BLaER1 treated with 17β-estradiol and CSF1 and Interleukin-3, amounts not matched to agents 10 nM and 100 nM (cell line): ENCODE data around the gene DLG2.

Source experiments
- H3K27ac ChIP-seq, 11 experiments: shearing (Covaris generic); formaldehyde crosslinking; 2 replicates each; pipeline ENCODE4 v1.8.1; 2022
- H3K27me3 ChIP-seq, 11 experiments: shearing (Covaris generic); formaldehyde crosslinking; 2 replicates each; pipeline ENCODE4 v1.8.1; 2022
- H3K36me3 ChIP-seq, 11 experiments: shearing (Covaris generic); formaldehyde crosslinking; 2 replicates each; pipeline ENCODE4 v1.8.1; 2022
- H3K4me1 ChIP-seq, 10 experiments: shearing (Covaris generic); formaldehyde crosslinking; 2 replicates each; pipeline ENCODE4 v1.8.1; 2022
- H3K4me2 ChIP-seq, 11 experiments: shearing (Covaris generic); formaldehyde crosslinking; 2 replicates each; pipeline ENCODE4 v1.8.1; 2022
- H3K4me3 ChIP-seq, 10 experiments: shearing (Covaris generic); formaldehyde crosslinking; 2 replicates each; pipeline ENCODE4 v1.8.1; 2022
- H3K9ac ChIP-seq, 11 experiments: shearing (Covaris generic); formaldehyde crosslinking; 2 replicates each; pipeline ENCODE4 v1.8.1; 2022
- H3K9me3 ChIP-seq, 11 experiments: shearing (Covaris generic); formaldehyde crosslinking; replicated peaks in 1 of 11; 2 replicates each; pipeline ENCODE4 v1.8.1; 2022
- H4K20me1 ChIP-seq, 11 experiments: shearing (Covaris generic); formaldehyde crosslinking; 2 replicates each; pipeline ENCODE4 v1.8.1; 2022
- Cebpa-rat ChIP-seq, 11 experiments: shearing (Covaris generic); IDR thresholded peaks; 2 replicates each; pipeline ENCODE4 v1.8.1; 2022

Gene DLG2

DNA sequence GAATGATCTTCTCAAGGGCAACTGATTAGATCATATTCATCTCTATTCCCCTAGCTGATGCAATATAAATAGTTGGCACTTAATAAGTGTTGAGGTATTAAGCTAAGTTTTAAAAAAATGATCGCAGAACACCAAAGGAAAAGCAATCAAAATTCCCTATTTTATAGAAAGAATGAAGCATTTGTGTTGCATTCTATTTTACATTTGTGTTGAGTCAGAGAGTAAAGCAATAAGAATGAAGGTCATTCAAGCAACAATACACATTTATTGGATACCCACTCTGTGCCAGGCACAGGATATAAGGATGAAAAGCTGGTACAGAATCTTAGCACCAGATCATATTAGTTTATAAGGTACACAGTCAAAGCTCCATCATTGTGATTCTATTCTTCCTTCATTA, 1654.6 kb downstream of the DLG2 start:
- H3K9ac ChIP-seq = no peak overlapping the region
- H3K36me3 ChIP-seq = no peaks in the 10 kb centered on the region
- no peak for TF ChIP-seq Cebpa-rat (IDR thresholded peaks at IDR 0.05)
- no peak overlapping the region for H3K4me2 ChIP-seq
- H3K4me1 ChIP-seq = peaks cover 0 to 5% (median 0%) of the 10 kb centered on the region in 10 experiments; a peak in 1 of 20 replicates
- H4K20me1 ChIP-seq = no peaks in the 10 kb centered on the region
- H3K9me3 ChIP-seq = no peaks in the 10 kb centered on the region
- no peak overlapping the region for H3K4me3 ChIP-seq
- no peak overlapping the region for H3K27ac ChIP-seq
- H3K27me3 ChIP-seq = no peaks in the 10 kb centered on the region

DNA sequence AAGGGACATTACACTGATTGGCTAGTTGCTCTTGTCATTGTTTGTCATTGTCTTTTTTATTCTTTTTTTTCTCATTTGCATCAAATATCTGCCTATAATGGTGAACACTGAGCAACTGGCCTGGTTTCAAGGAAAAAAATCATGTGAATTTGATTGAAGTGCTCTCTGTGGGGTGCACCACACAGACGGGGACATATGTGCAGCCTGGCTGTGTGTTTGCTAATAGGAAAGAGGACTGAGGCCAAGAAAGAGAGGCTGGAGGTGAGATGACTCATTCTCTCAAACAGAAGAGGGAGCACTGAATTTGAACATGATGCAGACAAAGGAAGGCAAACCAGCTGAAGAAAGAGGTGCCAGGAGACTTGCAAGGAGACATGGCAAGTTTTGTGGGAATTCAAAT, 1656.1 kb downstream of the DLG2 start:
- Histone ChIP-seq H3K27ac (no peak overlapping the region), H3K4me2 (no peak overlapping the region), H3K4me3 (no peak overlapping the region), H3K4me1 (peaks cover 0 to 5% (median 0%) of the 10 kb centered on the region in 10 experiments; a peak in 1 of 20 replicates), H4K20me1 (no peaks in the 10 kb centered on the region), H3K27me3 (no peaks in the 10 kb centered on the region), H3K9ac (no peak overlapping the region), H3K36me3 (no peaks in the 10 kb centered on the region), H3K9me3 (no peaks in the 10 kb centered on the region)
- no peak for TF ChIP-seq Cebpa-rat (IDR thresholded peaks at IDR 0.05)

DNA sequence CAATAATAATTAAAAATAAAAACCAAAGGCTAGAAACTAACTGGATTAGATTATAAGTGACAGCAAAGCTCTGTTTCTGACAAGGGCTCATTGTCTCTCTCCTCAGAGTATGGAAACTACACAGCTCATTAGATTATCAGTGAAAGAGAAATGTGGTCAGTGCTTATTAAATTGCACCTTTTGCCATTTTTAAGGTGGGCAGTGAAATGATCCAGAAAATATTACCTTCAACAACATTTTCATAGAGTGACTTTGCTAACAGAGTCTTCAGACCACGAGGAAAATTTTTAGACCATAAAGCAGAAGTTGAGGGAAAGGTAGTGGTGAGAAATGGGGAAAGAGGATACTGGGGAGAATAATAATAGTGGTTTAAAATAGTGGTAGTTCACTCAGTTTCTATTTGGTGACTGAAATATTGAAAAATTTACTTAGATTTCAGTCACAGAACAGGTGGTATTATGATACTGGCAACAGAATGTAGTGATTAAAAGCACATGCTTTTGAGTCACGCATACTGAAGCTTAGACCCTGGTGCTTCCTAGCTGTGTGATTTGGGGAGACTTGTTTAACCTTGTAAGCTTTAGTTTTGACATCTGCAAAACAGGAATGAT, 1657.0 kb downstream of the DLG2 start:
- Histone ChIP-seq H3K4me3 (no peak overlapping the region), H3K27ac (no peak overlapping the region), H3K4me1 (peaks cover 0 to 5% (median 0%) of the 10 kb centered on the region in 10 experiments; a peak in 1 of 20 replicates), H3K4me2 (no peak overlapping the region), H3K9me3 (no peaks in the 10 kb centered on the region), H4K20me1 (no peaks in the 10 kb centered on the region), H3K36me3 (no peaks in the 10 kb centered on the region), H3K27me3 (no peaks in the 10 kb centered on the region), H3K9ac (no peak overlapping the region)
- TF ChIP-seq Cebpa-rat (IDR thresholded peaks at IDR 0.05) = no peak

- Histone ChIP-seq H3K36me3 (no peaks in the 10 kb centered on the region), H3K9ac (no peak overlapping the region), H3K4me3 (no peak overlapping the region), H3K27me3 (no peaks in the 10 kb centered on the region), H4K20me1 (no peaks in the 10 kb centered on the region), H3K9me3 (no peaks in the 10 kb centered on the region), H3K27ac (no peak overlapping the region), H3K4me1 (no peaks in the 10 kb centered on the region), H3K4me2 (no peak overlapping the region)
- TF ChIP-seq Cebpa-rat (IDR thresholded peaks at IDR 0.05) = no peak
These were observed 1669.9 kb downstream of the DLG2 start for GRCh38 chr11:83957038-83957900.

GRCh38 chr11:83956119-83956697, 1670.9 kb downstream of the DLG2 start:
- Histone ChIP-seq H3K4me1 (no peaks in the 10 kb centered on the region), H3K9me3 (no peaks in the 10 kb centered on the region), H3K27ac (no peak overlapping the region), H3K4me2 (no peak overlapping the region), H3K36me3 (no peaks in the 10 kb centered on the region), H4K20me1 (no peaks in the 10 kb centered on the region), H3K4me3 (no peak overlapping the region), H3K9ac (no peak overlapping the region), H3K27me3 (no peaks in the 10 kb centered on the region)
- TF ChIP-seq Cebpa-rat (IDR thresholded peaks at IDR 0.05) = no peak

DNA sequence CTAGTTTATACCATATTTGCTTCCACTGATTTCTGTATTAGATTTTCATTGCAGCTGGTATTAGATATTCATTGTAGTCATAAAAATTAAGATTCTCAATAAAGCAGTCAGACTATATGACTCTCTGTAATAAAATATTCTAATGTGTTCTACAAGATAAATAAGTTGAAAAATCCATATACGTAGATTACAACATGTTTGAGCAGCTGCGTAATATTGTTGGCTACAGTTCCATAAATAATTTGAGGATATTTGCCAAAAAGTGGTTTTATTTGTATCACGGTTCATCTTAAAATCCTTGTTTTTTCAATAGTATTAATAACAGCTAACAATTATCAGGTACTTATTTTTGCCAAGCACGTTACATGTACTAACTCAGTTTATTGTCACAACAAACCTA, 1672.4 kb downstream of the DLG2 start:
- no peaks in the 10 kb centered on the region for H3K27me3 ChIP-seq
- H3K27ac ChIP-seq = no peak overlapping the region
- no peak overlapping the region for H3K9ac ChIP-seq
- H3K4me2 ChIP-seq = no peak overlapping the region
- H4K20me1 ChIP-seq = no peaks in the 10 kb centered on the region
- H3K36me3 ChIP-seq = no peaks in the 10 kb centered on the region
- TF ChIP-seq Cebpa-rat (IDR thresholded peaks at IDR 0.05) = no peak
- no peaks in the 10 kb centered on the region for H3K9me3 ChIP-seq
- H3K4me1 ChIP-seq = no peaks in the 10 kb centered on the region
- no peak overlapping the region for H3K4me3 ChIP-seq

DNA sequence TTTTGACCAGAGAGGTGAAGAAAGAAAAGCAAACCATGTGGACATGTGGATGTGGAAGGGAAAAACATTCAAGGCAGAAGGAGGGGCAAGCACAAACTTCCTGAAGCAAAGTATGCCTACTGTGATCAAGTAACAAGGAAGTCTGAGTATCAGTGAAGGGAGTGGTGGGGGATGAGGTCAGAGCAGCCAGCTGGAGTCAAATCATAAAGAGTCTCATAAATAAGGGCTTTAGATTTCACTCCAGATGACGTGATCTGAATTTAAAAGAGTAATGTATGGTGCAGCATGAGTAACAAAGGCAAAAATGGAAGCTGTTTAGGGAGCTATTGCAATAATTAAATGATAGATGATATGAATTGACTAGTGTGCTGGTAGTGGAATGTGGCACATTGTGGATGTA, 1675.6 kb downstream of the DLG2 start:
- no peaks in the 10 kb centered on the region for H3K9me3 ChIP-seq
- TF ChIP-seq Cebpa-rat (IDR thresholded peaks at IDR 0.05) = no peak
- no peak overlapping the region for H3K27ac ChIP-seq
- no peak overlapping the region for H3K4me3 ChIP-seq
- no peak overlapping the region for H3K4me2 ChIP-seq
- no peaks in the 10 kb centered on the region for H3K27me3 ChIP-seq
- no peaks in the 10 kb centered on the region for H3K4me1 ChIP-seq
- no peak overlapping the region for H3K9ac ChIP-seq
- no peaks in the 10 kb centered on the region for H3K36me3 ChIP-seq
- no peaks in the 10 kb centered on the region for H4K20me1 ChIP-seq

DNA sequence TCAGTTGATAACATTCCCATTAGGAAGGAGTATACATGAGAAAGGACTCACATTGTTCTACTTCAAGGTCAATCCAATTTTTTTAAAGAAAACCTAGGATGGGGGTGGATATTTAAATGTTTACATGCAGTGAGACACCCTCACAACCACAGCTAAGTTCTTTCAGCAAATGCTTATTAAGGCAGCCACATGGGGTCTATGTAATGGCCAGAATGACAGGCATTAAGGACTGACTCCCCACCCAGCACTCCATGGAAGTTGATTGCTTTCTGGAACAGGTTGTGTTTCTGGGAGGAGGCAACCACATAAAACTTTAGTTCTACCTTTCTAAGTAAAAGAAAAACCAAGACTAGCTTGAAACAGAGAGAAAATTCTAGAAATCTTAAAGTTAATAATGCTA, 1678.9 kb downstream of the DLG2 start:
- no peak overlapping the region for H3K4me2 ChIP-seq
- H3K36me3 ChIP-seq = no peaks in the 10 kb centered on the region
- H3K4me1 ChIP-seq = no peaks in the 10 kb centered on the region
- H3K9me3 ChIP-seq = 0 out of 22 replicates have a peak, but pooled peaks cover 0 to under 1% (median 0%) of the 10 kb centered on the region in 11 experiments
- no peak overlapping the region for H3K9ac ChIP-seq
- H4K20me1 ChIP-seq = no peaks in the 10 kb centered on the region
- no peak for TF ChIP-seq Cebpa-rat (IDR thresholded peaks at IDR 0.05)
- no peaks in the 10 kb centered on the region for H3K27me3 ChIP-seq
- no peak overlapping the region for H3K27ac ChIP-seq
- H3K4me3 ChIP-seq = no peak overlapping the region

- no peak overlapping the region for H3K27ac ChIP-seq
- no peaks in the 10 kb centered on the region for H3K36me3 ChIP-seq
- H3K4me2 ChIP-seq = no peak overlapping the region
- H3K9me3 ChIP-seq = 0 out of 22 replicates have a peak, but pooled peaks cover 0 to 6% (median 0%) of the 10 kb centered on the region in 11 experiments
- no peak overlapping the region for H3K9ac ChIP-seq
- no peak overlapping the region for H3K4me3 ChIP-seq
- no peaks in the 10 kb centered on the region for H3K27me3 ChIP-seq
- TF ChIP-seq Cebpa-rat (IDR thresholded peaks at IDR 0.05) = no peak
- H3K4me1 ChIP-seq = no peaks in the 10 kb centered on the region
- H4K20me1 ChIP-seq = no peaks in the 10 kb centered on the region
These were observed 1681.2 kb downstream of the DLG2 start for GRCh38 chr11:83945976-83946375.
